GM12878 (cell line): ENCODE measurements around the gene RSF1. TPM values are rescaled to one million over a fixed set of nuclear protein-coding genes. Genes with fewer than 3 reads are reported as not detected.

Experiments used
- ATAC-seq: fragments of 200-7000 bp; cut with Tn5 transposase; 3 replicates; pipeline ENCODE4 v1.9.1; 2020; ENCODE audit warnings: mild to moderate bottlenecking, moderate library complexity
- BruUV-seq: library from RNA; stranded (reverse); fragments of 400-500 nt; replicated peaks from 2 replicates; lab custom pipeline; 2021; lab: Mats Ljungman, UMichigan
- CTCF ChIA-PET: fragments of 300-600 bp; sonication (Branson Sonifier 250); formaldehyde crosslinking; extraction: SDS; loops from one replicate; lab custom pipeline; 2021; ENCODE audit warnings: inconsistent platforms; lab: Yijun Ruan, JAX
- POLR2A ChIA-PET: fragments of 350-600 bp; formaldehyde crosslinking; extraction: SDS; loops from one replicate; lab custom pipeline; 2021; ENCODE audit warnings: inconsistent platforms; lab: Charles Lee
- RAD21 ChIA-PET: fragments of 300-600 bp; sonication (Branson Sonifier 250); formaldehyde crosslinking; loops from one replicate; lab custom pipeline; 2023; ENCODE audit warnings: antibody characterized with exemption; ENCODE audit not compliant: unreplicated experiment; lab: Charles Lee
- SMC1A ChIA-PET: fragments of 300-600 bp; sonication (Branson Sonifier 250); formaldehyde crosslinking; loops from one replicate; lab custom pipeline; 2023; ENCODE audit not compliant: unreplicated experiment, uncharacterized antibody; lab: Charles Lee
- DNase-seq: peaks from one replicate; pipeline ENCODE4 v3.0.0-alpha.2; 2011; ENCODE audit warnings: low read depth, low spot score
- FAIRE-seq: peaks from 3 replicates; lab custom pipeline; 2011; peaks lifted over from hg19 to GRCh38; lab: Jason Lieb, UNC
- H2AFZ ChIP-seq: 2 replicates; pipeline ENCODE4 v1.6.0; 2011; ENCODE audit warnings: low read depth, low read length, control low read depth; ENCODE audit not compliant: control insufficient read depth
- H3K27ac ChIP-seq: 2 replicates; pipeline ENCODE4 v1.5.1; 2011; ENCODE audit warnings: control low read depth; ENCODE audit not compliant: control insufficient read depth, insufficient read depth
- H3K27me3 ChIP-seq, 2 experiments: replicated peaks in 1 of 2; 2 replicates each; pipeline versions ENCODE4 v1.6.0 to v1.6.1; 2011; ENCODE audit warnings: low read length in 1 of 2; ENCODE audit not compliant: control insufficient read depth in 2 of 2, insufficient read depth in 2 of 2
- H3K36me3 ChIP-seq, 2 experiments: 2 replicates each; pipeline ENCODE4 v1.5.1; 2011; ENCODE audit warnings: low read length in 1 of 2; ENCODE audit not compliant: control insufficient read depth in 2 of 2, insufficient read depth in 2 of 2
- H3K4me1 ChIP-seq: 2 replicates; pipeline ENCODE4 v1.6.1; 2011; ENCODE audit warnings: mild to moderate bottlenecking, low read length, moderate library complexity, mixed read lengths; ENCODE audit not compliant: control insufficient read depth, insufficient read depth
- H3K4me2 ChIP-seq: 2 replicates; pipeline ENCODE4 v1.6.0; 2011; ENCODE audit warnings: control low read depth; ENCODE audit not compliant: control insufficient read depth, insufficient read depth
- H3K4me3 ChIP-seq: fragments of 200-600 bp; sonication (generic); 2 replicates; pipeline ENCODE4 v1.5.1; 2016
- H3K79me2 ChIP-seq: 2 replicates; pipeline ENCODE4 v1.6.0; 2011; ENCODE audit warnings: low read length; ENCODE audit not compliant: control insufficient read depth, insufficient read depth
- H3K9ac ChIP-seq: 2 replicates; pipeline ENCODE4 v1.8.0; 2011; ENCODE audit warnings: low read length, control low read depth, mixed read lengths; ENCODE audit not compliant: control insufficient read depth, insufficient read depth
- H3K9me3 ChIP-seq: replicated peaks from 3 replicates; pipeline ENCODE4 v1.5.1; 2011; ENCODE audit warnings: mild to moderate bottlenecking, low read length; ENCODE audit not compliant: control insufficient read depth, insufficient read depth
- H4K20me1 ChIP-seq: 2 replicates; pipeline ENCODE4 v1.6.0; 2011; ENCODE audit not compliant: control insufficient read depth, insufficient read depth
- CBX3 ChIP-seq: fragments of 200-600 bp; sonication (generic); IDR thresholded peaks from 2 replicates; pipeline ENCODE4 v1.6.1; 2016; ENCODE audit warnings: low read depth, borderline replicate concordance
- FOXM1 ChIP-seq: IDR thresholded peaks from 2 replicates; pipeline ENCODE4 v1.6.1; 2012; ENCODE audit warnings: low read depth, mild to moderate bottlenecking, inconsistent platforms, low read length, moderate library complexity
- JUNB ChIP-seq: IDR thresholded peaks from 2 replicates; pipeline ENCODE4 v1.6.1; 2016; ENCODE audit warnings: antibody characterized with exemption, mild to moderate bottlenecking
- RAD21 ChIP-seq: IDR thresholded peaks from 2 replicates; pipeline ENCODE4 v1.6.1; 2011; ENCODE audit warnings: mild to moderate bottlenecking, low read depth, low read length, moderate library complexity; ENCODE audit not compliant: insufficient read depth
- RB1 ChIP-seq: fragments of 450-650 bp; formaldehyde crosslinking; IDR thresholded peaks from 2 replicates; pipeline ENCODE4 v1.6.1; 2017; ENCODE audit warnings: mild to moderate bottlenecking, borderline replicate concordance
- RELA ChIP-seq: fragments of 450-650 bp; IDR thresholded peaks from 2 replicates; pipeline ENCODE4 v1.8.0; 2014; ENCODE audit warnings: borderline replicate concordance; ENCODE audit not compliant: partially characterized antibody
- RFX5 ChIP-seq: IDR thresholded peaks from 2 replicates; pipeline ENCODE4 v1.6.1; 2011; ENCODE audit warnings: low read depth, low read length, improper control_type of control experiment
- SMC3 ChIP-seq: IDR thresholded peaks from 2 replicates; pipeline ENCODE4 v1.6.1; 2011; ENCODE audit warnings: low read length, improper control_type of control experiment, borderline replicate concordance
- SREBF2 ChIP-seq: IDR thresholded peaks from 2 replicates; pipeline ENCODE4 v1.6.1; 2012; ENCODE audit warnings: mild to moderate bottlenecking, low read length
- TAF1 ChIP-seq: IDR thresholded peaks from 2 replicates; pipeline ENCODE4 v1.6.1; 2011; ENCODE audit warnings: mild to moderate bottlenecking, low read depth, low read length, borderline replicate concordance
- YBX1 ChIP-seq: fragments of 450-650 bp; IDR thresholded peaks from 2 replicates; pipeline ENCODE4 v1.6.1; 2016; ENCODE audit warnings: antibody characterized with exemption
- WGBS: methylation state at CpG from one replicate; pipeline ENCODE4 v1.1.6; 2016; ENCODE audit warnings: low lambda C conversion rate; ENCODE audit not compliant: insufficient replicate concordance, insufficient coverage; ENCODE audit errors: missing lambda C conversion rate; 5-methylcytosine and 5-hydroxymethylcytosine counted together
- in situ Hi-C: fragments of 300-500 bp; cut with MboI; formaldehyde crosslinking; loops from 9 replicates; pipeline ENCODE4 v1.14.3; 2018; ENCODE audit warnings: mixed read lengths
- intact Hi-C: fragments of 100-400 bp; cut with micrococcal nuclease; formaldehyde crosslinking; loops from one replicate; pipeline ENCODE4 v1.14.2; 2022; ENCODE audit not compliant: unreplicated experiment
- polyA plus RNA-seq, 11 experiments: library from polyadenylated mRNA; depleted of rRNA in 4 of 11; unstranded in 6 of 11; stranded (reverse) in 5 of 11; fragments of >200 nt; fragmentation: Nextera tagmentation in 4 of 11; fragmentation: Illumina TruSeq in 1 of 11; extraction: Ambion mirVana in 4 of 11; extraction: Trizol in 1 of 11; gene quantifications; 1 replicate in 1 of 11; 2 replicates in 10 of 11; pipeline versions ENCODE4 v1.2.1 to v1.2.3, GENCODE V29; 2011 to 2016; ENCODE audit warnings: inconsistent platforms in 2 of 11, missing spikeins in 2 of 11, low read depth in 1 of 11
- total RNA-seq, 4 experiments: library from RNA; depleted of rRNA in 3 of 4; stranded (reverse); fragments of >200 nt in 3 of 4; fragmentation: Illumina TruSeq in 1 of 4; extraction: Trizol in 1 of 4; gene quantifications; 2 replicates each; pipeline versions ENCODE4 v1.2.1 to v1.2.3, GENCODE V29; 2013 to 2021
- TF ChIP-seq, protein P1 (sequence below): fragments of 450-650 bp; IDR thresholded peaks from 2 replicates; pipeline ENCODE4 v1.6.1; 2014; ENCODE audit warnings: mild to moderate bottlenecking
- TF ChIP-seq, protein P2 (sequence below): fragments of 450-650 bp; IDR thresholded peaks from 2 replicates; pipeline ENCODE4 v1.6.1; 2017; ENCODE audit warnings: mild to moderate bottlenecking, low read depth, inconsistent platforms; ENCODE audit not compliant: poor library complexity, severe bottlenecking
- TF ChIP-seq, protein P3 (sequence below), 3 experiments: IDR thresholded peaks in 2 of 3; conservative IDR thresholded peaks in 1 of 3; 2 replicates each; pipeline ENCODE4 v1.5.1; 2011; ENCODE audit warnings: low read depth in 3 of 3, low read length in 3 of 3, mild to moderate bottlenecking in 3 of 3, control low read depth in 2 of 3, moderate library complexity in 2 of 3, inconsistent platforms in 1 of 3, mixed read lengths in 1 of 3; ENCODE audit not compliant: control insufficient read depth in 2 of 3, insufficient read depth in 1 of 3; ENCODE audit errors: extremely low read depth in 1 of 3
- TF ChIP-seq, protein P4 (sequence below): fragments of 150-350 bp; IDR thresholded peaks from 2 replicates; pipeline ENCODE4 v1.6.1; 2016; ENCODE audit warnings: low read depth, low read length

The RSF1 gene
- total and polyA plus RNA-seq, 10 of the 15 experiments (the other 5 are each of a cell fraction or from before 2014, with no cell fraction given) = 9.0 to 45.3 (median 30.0) TPM

DNA sequence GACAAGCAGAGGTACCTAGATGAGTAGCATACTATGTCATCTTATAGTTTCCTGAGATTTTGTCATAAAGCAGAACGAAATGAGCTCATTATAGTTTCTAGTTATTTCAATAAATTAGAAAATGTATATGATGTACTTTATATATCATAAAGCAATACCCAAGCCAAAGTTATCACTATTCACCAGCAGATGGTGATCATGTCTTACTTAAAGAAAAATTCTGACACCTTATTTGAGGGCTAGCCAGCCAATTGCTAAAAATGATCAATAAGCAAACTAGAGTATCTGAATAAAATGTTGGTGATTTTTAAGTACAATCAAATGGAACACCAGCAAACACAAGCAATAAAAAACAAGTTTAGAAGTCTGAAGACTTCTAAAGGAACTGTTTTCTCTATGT lies 44.1 kb downstream of the RSF1 start:
- Histone ChIP-seq H3K4me1 (no peaks in the 10 kb centered on the region), H3K27me3 (no peaks in the 10 kb centered on the region), H4K20me1 (no peaks in the 10 kb centered on the region; the same call in 1 of the 2 replicates), H3K4me2 (no peak overlapping the region), H2AFZ (no peak overlapping the region), H3K4me3 (no peak overlapping the region), H3K9ac (no peak overlapping the region), H3K79me2 (peaks cover 33% of the 10 kb centered on the region), H3K9me3 (no peaks in the 10 kb centered on the region), H3K36me3 (peaks cover 0 to 10% of the 10 kb centered on the region in 2 experiments; a peak in 2 of 4 replicates), H3K27ac (no peak overlapping the region)
- CTCF ChIA-PET = interaction anchor here (0.6 to 3.7 kb wide), 8 partner anchors 100 to 969 kb away, joined by 3 to 14 read pairs (median 5); partner anchors contain the start of gene INTS4
- FAIRE-seq (no peak), DNase-seq (no peak), ATAC-seq (peak; percentile 62)
- intact Hi-C loops (loop anchor here (1.0 to 5.0 kb wide), 3 partner anchors 46 to 270 kb away; partner anchors contain the start of genes AAMDC and RSF1), in situ Hi-C loops (loop anchor here (5.0 kb wide), 1 partner anchor 226 kb away; no protein-coding TSS in a partner anchor)
- RAD21 ChIA-PET = interaction anchor here (0.7 to 1.0 kb wide), 4 partner anchors 28 to 269 kb away, joined by 3 to 6 read pairs (median 4); no protein-coding TSS in a partner anchor
- WGBS = 0% methylated on average over 1 of the region's 1 CpG
- no TSS peak for BruUV-seq
- POLR2A ChIA-PET = no interaction called here
- SMC1A ChIA-PET = interaction anchor here (1.0 to 2.1 kb wide), 10 partner anchors 9 to 265 kb away, joined by 3 to 11 read pairs (median 4); no protein-coding TSS in a partner anchor
- TF ChIP-seq, protein P1, sequence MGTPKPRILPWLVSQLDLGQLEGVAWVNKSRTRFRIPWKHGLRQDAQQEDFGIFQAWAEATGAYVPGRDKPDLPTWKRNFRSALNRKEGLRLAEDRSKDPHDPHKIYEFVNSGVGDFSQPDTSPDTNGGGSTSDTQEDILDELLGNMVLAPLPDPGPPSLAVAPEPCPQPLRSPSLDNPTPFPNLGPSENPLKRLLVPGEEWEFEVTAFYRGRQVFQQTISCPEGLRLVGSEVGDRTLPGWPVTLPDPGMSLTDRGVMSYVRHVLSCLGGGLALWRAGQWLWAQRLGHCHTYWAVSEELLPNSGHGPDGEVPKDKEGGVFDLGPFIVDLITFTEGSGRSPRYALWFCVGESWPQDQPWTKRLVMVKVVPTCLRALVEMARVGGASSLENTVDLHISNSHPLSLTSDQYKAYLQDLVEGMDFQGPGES = no peak
- TF ChIP-seq RELA (no peak), RFX5 (no peak), YBX1 (no peak), JUNB (no peak), SREBF2 (no peak), SMC3 (peak; percentile 30; the same call in 1 of the 2 replicates), FOXM1 (no peak), RAD21 (peak; percentile 50), CBX3 (no peak), TAF1 (no peak), RB1 (no peak)
- TF ChIP-seq, protein P2, sequence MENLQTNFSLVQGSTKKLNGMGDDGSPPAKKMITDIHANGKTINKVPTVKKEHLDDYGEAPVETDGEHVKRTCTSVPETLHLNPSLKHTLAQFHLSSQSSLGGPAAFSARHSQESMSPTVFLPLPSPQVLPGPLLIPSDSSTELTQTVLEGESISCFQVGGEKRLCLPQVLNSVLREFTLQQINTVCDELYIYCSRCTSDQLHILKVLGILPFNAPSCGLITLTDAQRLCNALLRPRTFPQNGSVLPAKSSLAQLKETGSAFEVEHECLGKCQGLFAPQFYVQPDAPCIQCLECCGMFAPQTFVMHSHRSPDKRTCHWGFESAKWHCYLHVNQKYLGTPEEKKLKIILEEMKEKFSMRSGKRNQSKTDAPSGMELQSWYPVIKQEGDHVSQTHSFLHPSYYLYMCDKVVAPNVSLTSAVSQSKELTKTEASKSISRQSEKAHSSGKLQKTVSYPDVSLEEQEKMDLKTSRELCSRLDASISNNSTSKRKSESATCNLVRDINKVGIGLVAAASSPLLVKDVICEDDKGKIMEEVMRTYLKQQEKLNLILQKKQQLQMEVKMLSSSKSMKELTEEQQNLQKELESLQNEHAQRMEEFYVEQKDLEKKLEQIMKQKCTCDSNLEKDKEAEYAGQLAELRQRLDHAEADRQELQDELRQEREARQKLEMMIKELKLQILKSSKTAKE = no peak
- TF ChIP-seq, protein P3, sequence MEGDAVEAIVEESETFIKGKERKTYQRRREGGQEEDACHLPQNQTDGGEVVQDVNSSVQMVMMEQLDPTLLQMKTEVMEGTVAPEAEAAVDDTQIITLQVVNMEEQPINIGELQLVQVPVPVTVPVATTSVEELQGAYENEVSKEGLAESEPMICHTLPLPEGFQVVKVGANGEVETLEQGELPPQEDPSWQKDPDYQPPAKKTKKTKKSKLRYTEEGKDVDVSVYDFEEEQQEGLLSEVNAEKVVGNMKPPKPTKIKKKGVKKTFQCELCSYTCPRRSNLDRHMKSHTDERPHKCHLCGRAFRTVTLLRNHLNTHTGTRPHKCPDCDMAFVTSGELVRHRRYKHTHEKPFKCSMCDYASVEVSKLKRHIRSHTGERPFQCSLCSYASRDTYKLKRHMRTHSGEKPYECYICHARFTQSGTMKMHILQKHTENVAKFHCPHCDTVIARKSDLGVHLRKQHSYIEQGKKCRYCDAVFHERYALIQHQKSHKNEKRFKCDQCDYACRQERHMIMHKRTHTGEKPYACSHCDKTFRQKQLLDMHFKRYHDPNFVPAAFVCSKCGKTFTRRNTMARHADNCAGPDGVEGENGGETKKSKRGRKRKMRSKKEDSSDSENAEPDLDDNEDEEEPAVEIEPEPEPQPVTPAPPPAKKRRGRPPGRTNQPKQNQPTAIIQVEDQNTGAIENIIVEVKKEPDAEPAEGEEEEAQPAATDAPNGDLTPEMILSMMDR (IDR thresholded peaks at IDR 0.05 in 2 of 3, conservative IDR thresholded peaks at IDR 0.05 in 1 of 3; ENCODE audit: control insufficient read depth in 2 of 3, extremely low read depth in 1 of 3, insufficient read depth in 1 of 3, low read depth in 3 of 3, low read length in 3 of 3) = peak; percentile 3 to 46 (median 18); a peak in 4 of 6 replicates
- TF ChIP-seq, protein P4, sequence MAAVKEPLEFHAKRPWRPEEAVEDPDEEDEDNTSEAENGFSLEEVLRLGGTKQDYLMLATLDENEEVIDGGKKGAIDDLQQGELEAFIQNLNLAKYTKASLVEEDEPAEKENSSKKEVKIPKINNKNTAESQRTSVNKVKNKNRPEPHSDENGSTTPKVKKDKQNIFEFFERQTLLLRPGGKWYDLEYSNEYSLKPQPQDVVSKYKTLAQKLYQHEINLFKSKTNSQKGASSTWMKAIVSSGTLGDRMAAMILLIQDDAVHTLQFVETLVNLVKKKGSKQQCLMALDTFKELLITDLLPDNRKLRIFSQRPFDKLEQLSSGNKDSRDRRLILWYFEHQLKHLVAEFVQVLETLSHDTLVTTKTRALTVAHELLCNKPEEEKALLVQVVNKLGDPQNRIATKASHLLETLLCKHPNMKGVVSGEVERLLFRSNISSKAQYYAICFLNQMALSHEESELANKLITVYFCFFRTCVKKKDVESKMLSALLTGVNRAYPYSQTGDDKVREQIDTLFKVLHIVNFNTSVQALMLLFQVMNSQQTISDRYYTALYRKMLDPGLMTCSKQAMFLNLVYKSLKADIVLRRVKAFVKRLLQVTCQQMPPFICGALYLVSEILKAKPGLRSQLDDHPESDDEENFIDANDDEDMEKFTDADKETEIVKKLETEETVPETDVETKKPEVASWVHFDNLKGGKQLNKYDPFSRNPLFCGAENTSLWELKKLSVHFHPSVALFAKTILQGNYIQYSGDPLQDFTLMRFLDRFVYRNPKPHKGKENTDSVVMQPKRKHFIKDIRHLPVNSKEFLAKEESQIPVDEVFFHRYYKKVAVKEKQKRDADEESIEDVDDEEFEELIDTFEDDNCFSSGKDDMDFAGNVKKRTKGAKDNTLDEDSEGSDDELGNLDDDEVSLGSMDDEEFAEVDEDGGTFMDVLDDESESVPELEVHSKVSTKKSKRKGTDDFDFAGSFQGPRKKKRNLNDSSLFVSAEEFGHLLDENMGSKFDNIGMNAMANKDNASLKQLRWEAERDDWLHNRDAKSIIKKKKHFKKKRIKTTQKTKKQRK = no peak
